Activated CD8-positive, alpha-beta memory T cell treated with anti-CD3 and anti-CD28 coated beads for 48 hours (primary cell): ENCODE measurements around the gene LGALS4.
"Not testable (repeated sequence)": the region's sequence is repeated elsewhere in the genome, so short reads cannot be mapped to it uniquely, and the experiment has no call there.

Experiments used
- DNase-seq, 3 experiments: peaks; one replicate each; pipeline ENCODE4 v3.0.0-alpha.2; 2020; ENCODE audit warnings: low read depth in 2 of 3, low spot score in 2 of 3

LGALS4 gene

DNA sequence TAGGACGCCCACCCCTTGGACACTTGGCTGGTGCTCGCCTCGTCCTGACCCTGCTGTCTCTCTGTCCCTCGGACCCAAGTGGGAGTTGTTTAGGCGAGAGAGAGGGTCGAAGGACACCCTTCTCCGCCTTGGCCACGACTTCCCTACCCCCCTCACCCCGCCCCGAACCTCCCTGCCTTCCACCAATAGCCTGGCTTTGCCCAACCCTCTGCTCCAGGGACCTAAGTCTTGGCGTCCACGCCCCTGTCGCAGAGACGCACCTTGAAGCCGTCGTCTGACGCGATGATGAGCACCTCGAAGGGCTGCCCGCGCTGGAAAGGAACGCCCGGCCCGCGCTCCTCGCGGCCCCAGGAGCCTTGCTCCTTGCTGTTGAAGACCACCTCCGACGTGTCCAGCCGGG, 41.2 kb downstream of the LGALS4 start:
- DNase-seq = not testable (repeated sequence)

DNA sequence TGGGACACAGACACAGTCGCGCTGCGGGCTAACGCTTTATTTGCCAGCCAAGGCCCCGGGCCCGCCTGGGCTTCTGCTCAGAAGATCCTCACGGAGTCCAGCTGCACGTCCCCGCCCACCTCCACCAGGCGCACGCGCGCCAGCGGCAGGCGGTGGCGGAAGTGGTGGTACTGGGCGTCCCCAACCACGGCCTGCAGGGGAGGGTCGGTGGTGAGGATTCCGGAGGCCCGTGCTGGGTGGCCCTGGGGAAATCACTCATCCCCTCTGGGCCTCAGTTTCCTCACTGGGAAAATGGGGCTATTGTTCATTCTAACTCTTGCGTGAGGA, 41.8 kb downstream of the LGALS4 start:
- not testable (repeated sequence) for DNase-seq

DNA sequence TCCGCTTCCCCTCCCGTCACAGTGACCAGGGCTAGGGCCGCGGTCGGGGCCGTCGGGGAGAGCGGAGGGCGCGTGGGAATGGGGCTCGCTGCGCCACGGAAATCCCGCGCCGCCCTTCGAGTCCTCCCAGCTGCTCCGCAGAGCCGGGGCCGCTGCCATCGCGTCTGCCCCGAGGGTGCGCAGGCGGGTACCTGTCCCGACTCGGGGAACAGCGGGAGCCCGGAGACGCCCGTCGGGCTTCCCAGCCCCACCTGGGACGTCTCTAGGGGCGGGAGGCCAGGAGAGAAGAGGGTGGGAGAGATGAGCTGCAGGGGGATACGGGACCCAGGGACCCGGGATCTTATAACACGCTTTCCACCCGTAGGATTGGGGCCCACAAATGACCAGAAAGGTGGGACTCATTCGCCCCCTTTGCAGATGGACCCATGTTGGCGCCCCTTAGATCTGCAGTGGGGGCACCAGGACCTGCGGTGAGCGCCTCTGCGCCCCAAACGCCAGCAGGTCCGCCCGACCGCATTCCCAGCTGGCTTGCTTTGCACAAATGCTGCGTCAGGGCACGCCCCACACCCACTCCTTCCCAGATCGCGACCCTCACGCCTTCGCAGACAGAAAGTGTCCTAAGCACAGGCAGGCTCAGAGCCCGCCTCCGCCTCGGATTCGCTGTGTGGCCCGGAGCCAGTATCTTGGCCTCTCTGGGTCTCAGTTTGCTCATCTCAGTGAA, 42.4 kb downstream of the LGALS4 start:
- DNase-seq = not testable (repeated sequence)

DNA sequence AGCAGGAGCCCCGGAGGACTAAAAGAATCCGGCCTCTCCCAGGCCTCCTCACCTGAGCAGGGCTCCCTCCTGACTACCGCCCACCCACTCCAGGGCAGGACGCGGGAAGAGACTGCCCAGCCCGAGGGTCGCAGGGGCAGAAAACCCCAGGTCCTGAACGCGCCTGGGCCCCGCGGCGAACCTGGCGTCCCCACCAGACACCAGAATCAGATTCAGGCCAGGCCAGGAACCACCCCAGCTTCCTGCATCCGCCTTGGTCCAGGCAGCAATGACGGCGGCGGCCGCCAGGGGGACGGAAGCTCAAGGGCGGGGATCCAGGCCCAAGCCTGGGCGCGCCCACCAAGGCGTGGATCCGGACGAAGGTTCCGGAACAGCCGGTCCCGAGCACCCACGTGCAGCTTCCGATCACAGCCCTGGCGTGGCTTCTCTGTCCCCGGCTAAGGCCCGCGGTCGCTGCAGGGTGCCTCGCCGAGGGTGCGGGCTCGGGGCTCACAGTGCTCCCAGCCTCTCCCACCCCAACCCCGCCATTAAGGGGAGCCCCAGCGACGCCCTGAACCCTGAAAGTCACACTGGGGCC, 43.0 kb downstream of the LGALS4 start:
- DNase-seq = peak; percentile 73 to 94 (median 84)

DNA sequence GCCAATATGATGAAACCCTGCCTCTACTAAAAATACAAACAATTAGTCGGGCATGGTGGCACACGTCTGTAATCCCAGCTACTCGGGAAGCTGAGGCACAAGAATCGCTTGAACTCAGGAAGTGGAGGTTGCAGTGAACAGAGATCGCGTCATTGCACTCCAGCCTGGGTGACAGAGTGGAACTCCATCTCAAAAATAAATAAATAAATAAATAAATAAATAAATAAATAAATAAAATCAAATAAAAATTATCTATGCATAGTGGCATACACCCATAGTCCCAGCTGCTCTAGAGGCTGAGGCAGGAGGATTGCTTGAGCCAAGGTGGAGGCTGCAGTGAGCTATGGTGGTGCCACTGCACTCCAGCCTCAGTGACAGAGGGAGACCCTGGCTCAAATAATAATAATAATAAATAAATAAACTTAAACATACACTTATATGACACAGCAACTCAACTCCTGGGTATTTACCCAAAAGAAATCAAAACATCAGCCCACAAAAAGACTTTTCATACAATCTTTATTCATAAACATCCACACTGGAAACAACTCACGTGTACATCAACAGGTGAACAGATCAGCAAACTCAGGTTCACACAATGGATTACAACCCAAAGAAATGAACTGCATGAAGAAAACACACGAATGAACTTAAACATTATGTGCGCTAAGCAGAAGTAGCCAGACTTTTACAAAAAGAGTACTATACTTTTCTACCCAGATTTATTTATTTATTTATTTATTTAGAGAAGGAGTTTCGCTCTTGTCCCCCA, 46.3 kb downstream of the LGALS4 start:
- DNase-seq = no peak

DNA sequence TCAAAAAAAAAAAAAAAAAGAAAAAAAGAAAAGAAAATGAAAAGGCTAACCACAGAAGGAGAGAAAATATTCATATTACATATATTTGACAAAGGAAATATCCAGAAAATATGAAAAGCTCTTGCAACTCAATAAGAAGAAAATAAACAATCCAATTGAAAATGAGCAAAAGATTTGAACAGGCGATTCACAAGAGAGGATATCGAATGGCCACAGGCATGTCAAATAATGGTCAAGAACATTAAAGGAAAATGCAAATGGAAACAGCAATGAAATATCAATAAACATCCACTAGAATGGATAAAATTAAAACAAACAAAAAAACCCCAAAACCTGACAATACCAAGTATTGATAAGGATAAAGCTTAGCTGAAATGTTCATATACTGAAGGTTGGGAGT, 47.5 kb downstream of the LGALS4 start:
- DNase-seq = no peak

DNA sequence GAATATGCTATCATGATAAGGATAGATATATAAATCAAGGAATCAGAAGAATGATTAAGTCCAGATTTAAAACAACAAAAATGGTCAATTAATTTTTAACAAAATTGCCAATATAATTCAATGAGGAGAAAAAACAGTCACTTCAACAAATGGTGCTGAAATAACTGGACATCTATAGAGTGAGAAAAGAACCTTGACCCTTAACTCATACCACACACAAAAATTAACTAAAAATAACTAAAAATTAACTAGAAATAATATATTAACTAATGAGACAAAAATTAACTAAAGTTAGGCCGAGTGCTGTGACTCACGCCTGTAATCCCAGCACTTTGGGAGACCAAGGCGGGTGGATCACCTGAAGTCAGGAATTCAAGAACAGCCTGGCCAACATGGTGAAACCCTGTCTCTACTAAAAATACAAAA, 48.9 kb downstream of the LGALS4 start:
- DNase-seq = no peak

DNA sequence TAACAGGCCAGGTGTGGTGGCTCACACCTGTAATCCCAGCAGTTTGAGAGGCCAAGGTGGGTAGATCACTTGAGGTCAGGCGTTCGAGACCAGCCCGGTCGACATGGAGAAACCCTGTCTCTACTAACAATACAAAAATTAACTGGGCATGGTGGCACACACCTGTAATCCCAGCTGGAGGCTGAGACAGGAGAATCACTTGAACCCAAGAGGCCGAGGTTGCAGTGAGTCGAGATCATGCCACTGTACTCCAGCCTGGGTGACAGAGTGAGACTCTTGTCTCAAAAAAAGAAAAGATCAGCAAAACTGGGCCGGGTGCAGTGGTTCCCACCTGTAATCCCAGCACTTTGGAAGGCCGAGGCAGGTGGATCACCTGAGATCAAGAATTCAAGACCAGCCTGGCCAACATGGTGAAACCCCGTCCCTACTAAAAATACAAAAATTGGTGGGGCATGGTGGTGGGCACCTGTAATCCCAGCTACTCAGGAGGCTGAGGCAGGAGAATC, 50.8 kb downstream of the LGALS4 start:
- not testable (repeated sequence) for DNase-seq

DNA sequence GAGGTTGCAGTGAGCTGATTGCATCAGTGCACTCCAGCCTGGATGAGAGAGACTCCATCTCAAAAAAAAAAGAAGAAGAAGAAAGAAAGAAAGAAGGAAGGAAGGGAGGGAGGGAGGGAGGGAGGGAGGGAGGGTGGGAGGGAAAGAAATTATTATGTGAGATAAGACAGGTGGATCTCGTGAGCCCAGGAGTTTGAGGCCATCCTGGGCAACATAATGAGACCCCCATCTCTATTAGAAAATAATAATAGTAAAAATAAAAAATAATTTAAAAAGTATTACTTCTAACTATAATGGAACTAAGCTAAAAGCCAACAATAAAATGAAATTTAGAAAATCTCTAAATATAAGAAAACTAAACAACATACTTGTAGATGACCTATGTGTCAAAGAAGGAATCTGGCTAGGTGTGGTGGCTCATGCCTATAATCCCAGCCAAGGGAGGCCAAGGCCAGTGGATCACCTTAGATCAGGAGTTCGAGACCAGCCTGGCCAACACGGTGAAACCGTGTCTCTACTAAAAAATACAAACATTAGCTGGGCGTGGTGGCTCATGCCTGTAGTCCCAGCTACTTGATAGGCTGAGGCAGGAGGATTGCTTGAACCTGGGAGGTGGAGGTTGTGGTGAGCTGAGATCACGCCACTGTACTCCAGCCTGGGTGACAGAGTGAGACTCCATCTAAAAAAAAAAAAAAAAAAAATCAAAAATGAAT, 51.8 kb downstream of the LGALS4 start:
- not testable (repeated sequence) for DNase-seq

DNA sequence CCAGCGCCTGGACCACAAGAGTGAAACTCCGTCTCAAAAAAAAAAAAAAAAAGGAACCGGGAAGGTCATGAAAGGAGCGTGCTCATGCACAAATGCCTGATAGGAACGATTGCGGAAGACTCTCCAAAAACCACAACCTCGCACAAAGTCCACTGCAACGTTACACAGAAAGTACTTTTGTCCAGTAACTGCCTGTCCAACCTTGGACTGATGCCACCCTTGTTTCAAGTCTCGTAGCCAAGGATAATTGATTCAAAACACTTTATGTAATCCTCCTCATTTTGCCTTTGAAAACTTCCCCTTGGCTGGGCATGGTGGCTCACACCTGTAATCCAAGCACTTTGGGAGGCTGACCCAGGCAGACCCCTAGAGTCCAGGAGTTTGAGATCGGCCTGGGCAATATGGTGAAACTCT, 53.1 kb downstream of the LGALS4 start:
- no peak for DNase-seq

DNA sequence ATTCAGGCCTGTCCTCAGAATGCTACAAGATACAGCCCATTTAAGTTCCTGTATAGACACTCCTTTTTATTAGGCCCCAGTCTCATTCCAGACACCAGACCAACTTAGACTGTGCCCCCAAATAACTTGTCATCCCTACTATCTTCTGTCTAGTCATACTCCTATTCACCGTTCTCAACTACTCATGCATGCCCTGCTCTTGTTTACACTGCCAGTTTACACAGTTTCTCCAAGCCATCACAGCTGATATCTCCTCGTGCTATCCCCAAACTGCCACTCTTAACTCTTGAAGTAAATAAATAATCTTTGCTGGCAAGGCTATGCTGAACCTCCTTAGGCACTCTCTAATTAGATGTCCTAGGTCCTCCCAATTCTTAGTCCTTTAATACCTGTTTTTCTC, 58.5 kb downstream of the LGALS4 start:
- DNase-seq = not testable (repeated sequence)

DNA sequence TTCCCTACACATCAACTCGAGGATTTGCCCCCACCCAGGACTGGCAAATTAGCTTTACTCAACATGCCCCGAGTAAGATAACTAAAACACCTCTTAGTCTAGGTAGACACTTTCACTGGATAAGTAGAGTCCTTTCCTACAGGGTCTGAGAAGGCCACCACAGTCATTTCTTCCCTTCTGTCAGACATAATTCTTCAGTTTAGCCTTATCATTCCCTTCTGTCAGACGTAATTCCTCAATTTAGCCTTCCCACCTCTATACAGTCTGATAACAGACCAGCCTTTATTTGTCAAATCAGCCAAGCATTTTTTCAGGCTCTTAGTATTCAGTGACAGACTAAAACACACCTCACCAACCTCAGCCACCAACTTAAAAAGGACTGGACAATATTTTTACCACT, 59.0 kb downstream of the LGALS4 start:
- DNase-seq = not testable (repeated sequence)
